HL-60 (cell line): ENCODE measurements around the gene GFI1.

Experiments used
- CTCF ChIP-seq: IDR thresholded peaks from one replicate; pipeline ENCODE4 v1.5.1; 2011; ENCODE audit warnings: low read length, control low read depth, inconsistent platforms; ENCODE audit not compliant: insufficient read depth
- GABPA ChIP-seq: IDR thresholded peaks from 2 replicates; pipeline ENCODE4 v1.6.1; 2012; ENCODE audit warnings: low read depth
- POLR2AphosphoS5 ChIP-seq: IDR thresholded peaks from 2 replicates; pipeline ENCODE4 v1.6.1; 2012; ENCODE audit warnings: low read depth
- TF ChIP-seq, protein P1 (sequence below): IDR thresholded peaks from 2 replicates; pipeline ENCODE4 v1.6.1; 2012; ENCODE audit warnings: low read depth; ENCODE audit not compliant: insufficient replicate concordance

DNA sequence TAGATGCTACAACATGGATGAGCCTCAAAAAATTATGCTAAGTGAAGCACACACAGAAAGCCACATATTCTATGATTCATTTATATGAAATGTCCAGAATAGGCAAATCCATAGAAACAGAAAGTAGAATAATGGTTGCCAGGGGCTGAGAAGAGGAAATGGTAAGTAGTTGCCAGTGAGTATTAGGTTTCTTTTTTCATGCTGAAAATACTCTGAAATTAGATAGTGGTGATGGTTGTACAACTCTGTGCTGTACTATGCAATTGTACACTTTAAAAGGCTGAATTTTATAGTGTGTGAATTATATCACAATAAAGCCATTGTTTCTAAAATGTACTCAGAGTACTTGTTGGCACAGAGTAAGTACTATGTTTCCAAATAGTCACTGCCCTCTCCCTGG is 15.5 kb upstream of the GFI1 start:
- TF ChIP-seq, protein P1, sequence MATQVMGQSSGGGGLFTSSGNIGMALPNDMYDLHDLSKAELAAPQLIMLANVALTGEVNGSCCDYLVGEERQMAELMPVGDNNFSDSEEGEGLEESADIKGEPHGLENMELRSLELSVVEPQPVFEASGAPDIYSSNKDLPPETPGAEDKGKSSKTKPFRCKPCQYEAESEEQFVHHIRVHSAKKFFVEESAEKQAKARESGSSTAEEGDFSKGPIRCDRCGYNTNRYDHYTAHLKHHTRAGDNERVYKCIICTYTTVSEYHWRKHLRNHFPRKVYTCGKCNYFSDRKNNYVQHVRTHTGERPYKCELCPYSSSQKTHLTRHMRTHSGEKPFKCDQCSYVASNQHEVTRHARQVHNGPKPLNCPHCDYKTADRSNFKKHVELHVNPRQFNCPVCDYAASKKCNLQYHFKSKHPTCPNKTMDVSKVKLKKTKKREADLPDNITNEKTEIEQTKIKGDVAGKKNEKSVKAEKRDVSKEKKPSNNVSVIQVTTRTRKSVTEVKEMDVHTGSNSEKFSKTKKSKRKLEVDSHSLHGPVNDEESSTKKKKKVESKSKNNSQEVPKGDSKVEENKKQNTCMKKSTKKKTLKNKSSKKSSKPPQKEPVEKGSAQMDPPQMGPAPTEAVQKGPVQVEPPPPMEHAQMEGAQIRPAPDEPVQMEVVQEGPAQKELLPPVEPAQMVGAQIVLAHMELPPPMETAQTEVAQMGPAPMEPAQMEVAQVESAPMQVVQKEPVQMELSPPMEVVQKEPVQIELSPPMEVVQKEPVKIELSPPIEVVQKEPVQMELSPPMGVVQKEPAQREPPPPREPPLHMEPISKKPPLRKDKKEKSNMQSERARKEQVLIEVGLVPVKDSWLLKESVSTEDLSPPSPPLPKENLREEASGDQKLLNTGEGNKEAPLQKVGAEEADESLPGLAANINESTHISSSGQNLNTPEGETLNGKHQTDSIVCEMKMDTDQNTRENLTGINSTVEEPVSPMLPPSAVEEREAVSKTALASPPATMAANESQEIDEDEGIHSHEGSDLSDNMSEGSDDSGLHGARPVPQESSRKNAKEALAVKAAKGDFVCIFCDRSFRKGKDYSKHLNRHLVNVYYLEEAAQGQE = no peak
- no peak for TF ChIP-seq CTCF
- TF ChIP-seq POLR2AphosphoS5 = no peak
- no peak for TF ChIP-seq GABPA
